RKO (cell line): Measurements from ENCODE around the gene TYW1B.
"Not testable (repeated sequence)": the region's sequence is repeated elsewhere in the genome, so short reads cannot be mapped to it uniquely, and the experiment has no call there.

Source experiments
- DNase-seq: peaks from one replicate; pipeline ENCODE4 v3.0.0-alpha.2; 2016; ENCODE audit warnings: low spot score

TYW1B gene

GRCh38 chr7:72700548-72700947 lies 127.5 kb downstream of the TYW1B start:
- not testable (repeated sequence) for DNase-seq

DNA sequence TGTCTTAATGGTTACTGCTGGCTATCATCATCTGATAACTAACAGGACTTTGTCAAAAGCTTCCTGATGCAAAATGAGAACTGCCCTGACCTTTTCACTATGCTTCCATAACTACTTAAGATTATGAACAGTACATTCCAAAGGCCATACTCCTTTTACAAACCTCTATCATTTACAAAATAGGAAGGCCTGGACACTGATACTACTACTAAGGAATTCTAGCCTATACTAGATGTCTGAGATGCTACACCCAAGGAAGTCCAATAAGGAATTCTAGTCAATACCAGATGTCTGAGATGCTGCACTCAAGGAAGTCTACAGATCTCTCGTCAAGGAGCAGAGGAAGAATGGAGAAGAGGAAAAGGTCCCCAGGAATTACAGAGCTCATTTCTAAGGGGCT lies 130.9 kb downstream of the TYW1B start:
- DNase-seq, result not testable (repeated sequence)

DNA sequence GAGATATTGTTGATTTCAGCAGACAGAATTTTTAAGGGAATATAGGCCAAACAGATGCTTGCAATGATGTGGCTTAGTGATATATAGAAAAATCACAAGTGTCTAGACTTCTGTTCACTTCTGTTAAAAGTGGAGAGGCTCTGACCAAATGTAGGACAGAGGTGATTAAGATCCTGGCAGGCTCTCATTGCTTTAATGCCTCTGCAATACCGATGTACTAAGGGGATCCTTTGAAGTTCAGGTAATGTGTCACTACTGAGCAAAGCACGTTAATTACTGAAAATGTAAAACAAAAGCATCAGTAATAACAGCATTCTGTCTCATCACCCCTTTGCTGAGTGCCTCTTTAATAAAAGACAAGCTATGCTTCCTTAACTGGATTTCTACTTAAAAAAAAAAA lies 131.4 kb downstream of the TYW1B start:
- not testable (repeated sequence) for DNase-seq

- DNase-seq, result not testable (repeated sequence)
Measured at GRCh38 chr7:72695482-72695881, 132.5 kb downstream of the TYW1B start.

DNA sequence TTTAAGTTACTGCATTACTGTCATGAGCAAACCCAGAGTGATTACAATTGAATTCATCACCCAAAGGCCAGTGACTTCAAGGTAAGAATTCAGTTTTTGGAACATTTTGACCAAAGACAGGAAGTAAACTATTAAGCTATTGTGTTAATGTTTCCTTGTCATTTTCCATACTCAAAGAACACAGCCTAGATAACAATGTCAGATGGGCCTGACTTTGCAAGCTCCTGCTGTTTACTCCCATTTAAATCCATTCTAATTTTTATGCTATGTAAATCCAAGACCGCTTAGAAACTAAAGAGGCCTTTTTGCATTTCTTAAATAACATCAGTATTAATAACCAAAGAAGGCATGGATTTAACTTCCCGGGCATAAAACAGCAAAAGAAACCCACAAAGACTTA lies 136.6 kb downstream of the TYW1B start:
- DNase-seq, result not testable (repeated sequence)

- DNase-seq, result not testable (repeated sequence)
Measured at GRCh38 chr7:72690177-72690576, 137.8 kb downstream of the TYW1B start.

- DNase-seq, result not testable (repeated sequence)
Measured at GRCh38 chr7:72689344-72689743, 138.7 kb downstream of the TYW1B start.

DNA sequence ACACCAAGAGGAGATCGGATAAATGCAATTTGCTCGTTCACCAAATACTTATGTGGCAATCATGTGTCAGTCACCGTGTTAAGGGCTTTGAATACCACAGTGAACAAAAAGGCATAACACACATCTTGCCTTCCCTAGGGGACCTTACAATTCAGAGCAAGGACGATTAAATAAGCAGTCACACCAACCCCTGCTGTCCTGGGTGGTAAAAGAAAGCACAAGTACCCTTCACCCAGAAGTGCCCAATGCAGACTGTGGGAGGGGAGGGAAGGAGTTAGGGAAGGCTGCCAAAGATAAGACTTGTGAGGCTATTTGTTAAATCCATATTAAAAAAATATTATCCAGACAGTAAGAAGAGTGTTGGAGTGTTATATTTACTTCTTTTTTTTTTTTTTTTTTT lies 146.8 kb downstream of the TYW1B start:
- DNase-seq, result not testable (repeated sequence)

DNA sequence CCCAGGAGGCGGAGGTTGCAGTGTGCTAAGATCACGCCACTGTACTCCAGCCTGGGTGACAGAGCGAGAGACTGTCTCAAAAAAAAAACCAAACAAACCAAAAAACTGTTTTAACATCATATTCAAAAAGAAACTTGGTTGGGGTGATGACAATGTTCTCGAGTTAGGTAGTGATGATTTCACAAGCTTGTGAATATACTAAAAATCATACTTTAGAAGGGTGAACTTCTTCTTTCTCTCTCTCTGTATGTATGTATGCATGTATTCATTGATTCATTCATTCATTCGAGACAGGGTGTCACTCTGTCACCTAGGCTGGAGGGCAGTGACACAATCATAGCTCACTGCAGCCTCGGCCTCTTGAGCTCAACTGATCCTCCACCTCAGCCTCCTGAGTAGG lies 151.1 kb downstream of the TYW1B start:
- DNase-seq, result not testable (repeated sequence)

DNA sequence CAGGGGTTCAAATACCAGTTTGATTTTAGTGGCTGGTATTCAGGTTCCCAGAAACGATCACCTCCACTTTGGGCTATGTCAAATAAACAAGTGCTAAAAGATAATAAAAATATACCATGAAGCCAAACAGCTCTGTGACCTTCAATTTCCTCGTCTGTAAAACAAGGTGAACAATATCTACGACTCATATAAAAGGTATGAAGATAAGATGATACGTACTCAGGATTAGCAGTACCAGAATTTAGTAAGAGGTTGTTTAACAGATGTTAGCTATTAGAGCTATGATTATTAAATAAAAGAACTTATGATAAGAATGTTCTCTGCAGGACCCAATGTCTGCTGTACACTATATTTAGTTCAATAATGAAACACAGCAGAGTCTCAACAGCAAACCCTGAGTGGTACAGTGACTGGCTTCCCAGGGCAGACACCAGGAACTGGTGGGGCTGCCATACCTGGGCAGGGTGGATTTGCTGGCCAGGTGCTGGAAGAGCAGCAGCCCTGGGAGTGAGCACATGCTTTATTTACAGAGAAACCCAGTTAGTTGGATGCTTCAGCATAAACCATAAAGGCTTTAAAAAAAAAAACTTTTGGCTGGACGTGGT lies 151.8 kb downstream of the TYW1B start:
- DNase-seq, result not testable (repeated sequence)

GRCh38 chr7:72675686-72676085 lies 152.3 kb downstream of the TYW1B start:
- not testable (repeated sequence) for DNase-seq

GRCh38 chr7:72674394-72674793 lies 153.6 kb downstream of the TYW1B start:
- no peak for DNase-seq

DNA sequence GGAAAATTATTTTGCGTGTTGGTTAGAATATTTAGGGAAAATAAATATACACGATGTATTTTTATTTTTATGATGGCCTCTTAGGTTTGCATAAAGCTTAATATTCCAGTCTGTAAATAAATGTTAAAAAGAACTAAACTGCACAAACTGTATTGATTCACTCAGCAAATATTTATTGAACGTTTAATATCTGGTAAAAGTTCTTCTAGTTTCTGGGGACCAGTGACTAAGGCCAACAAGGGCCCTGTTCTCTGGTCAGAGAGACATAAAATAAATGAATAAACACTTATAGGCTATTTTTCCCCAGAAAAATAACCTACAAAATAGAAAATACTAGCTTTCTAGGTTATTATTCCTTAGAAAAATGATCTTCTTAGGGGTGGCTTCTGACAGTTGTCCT lies 157.2 kb downstream of the TYW1B start:
- DNase-seq, result not testable (repeated sequence)

GRCh38 chr7:72668435-72668834 lies 159.6 kb downstream of the TYW1B start:
- DNase-seq, result not testable (repeated sequence)

- not testable (repeated sequence) for DNase-seq
Measured at GRCh38 chr7:72667049-72667448, 161.0 kb downstream of the TYW1B start.

DNA sequence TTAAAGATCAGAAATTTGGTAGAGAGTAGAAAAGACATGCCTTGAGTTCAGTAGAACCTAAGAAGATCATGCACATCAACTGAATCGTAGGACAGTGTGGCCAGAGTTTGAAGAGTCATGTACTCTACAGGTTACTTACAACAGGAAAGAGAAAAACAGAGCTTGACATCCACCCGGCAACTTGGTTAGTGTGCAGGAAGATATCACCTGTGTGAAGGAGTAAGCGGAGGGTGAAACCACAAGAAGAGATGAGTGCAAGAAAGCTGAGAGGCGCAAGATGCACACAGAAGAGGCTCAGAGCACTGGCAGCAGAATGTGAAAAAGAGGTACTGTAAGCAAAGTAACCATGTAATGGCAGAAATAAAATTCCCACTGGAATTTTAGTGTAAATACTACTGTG lies 179.4 kb downstream of the TYW1B start:
- not testable (repeated sequence) for DNase-seq

GRCh38 chr7:72643708-72644107 lies 184.3 kb downstream of the TYW1B start:
- DNase-seq, result not testable (repeated sequence)

GRCh38 chr7:72641485-72642248 lies 186.3 kb downstream of the TYW1B start:
- not testable (repeated sequence) for DNase-seq

DNA sequence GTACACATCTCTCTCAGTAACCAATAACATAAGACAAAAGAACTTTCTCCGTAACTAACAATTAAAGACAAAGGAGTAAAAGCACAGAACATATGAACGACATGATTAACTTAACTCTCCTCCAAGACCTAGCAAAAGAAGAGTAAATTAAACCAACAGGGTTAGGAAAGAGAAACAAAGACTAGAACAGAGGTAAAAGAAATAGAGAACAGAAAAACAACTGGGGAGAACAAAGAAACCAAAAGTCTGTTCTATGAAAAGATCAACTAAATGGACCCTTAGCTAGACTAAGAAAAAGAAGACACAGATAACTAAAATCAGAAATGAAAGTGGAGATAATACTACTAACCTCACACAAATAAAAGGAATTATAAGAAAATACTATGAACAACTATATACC lies 187.3 kb downstream of the TYW1B start:
- DNase-seq, result not testable (repeated sequence)

GRCh38 chr7:72635273-72635908 lies 192.6 kb downstream of the TYW1B start:
- not testable (repeated sequence) for DNase-seq

DNA sequence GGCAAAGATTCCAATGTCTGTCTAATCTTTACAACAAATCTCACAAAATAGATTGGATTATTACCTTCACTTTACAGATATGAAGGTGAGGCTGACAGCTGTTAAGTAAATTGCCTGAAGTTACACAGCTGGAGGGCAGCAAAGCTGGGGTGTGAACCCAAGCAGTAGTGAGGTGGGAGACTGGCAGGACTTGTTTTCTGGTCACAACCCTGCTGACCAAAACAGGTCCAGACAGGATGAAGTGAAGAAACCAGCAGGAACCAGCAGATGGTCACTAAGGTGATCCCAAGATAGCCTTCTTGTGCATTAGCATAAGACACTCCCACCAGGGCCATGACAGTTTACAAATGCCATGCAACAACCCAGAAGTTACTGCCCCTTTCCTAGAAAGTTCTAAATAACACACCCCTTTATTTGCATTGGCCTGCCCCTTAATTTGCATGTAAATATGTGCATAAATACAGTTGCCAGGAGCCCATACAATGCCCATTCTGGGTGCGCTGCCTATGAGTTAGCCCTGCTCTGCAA lies 195.2 kb downstream of the TYW1B start:
- DNase-seq, result peak; percentile 3

DNA sequence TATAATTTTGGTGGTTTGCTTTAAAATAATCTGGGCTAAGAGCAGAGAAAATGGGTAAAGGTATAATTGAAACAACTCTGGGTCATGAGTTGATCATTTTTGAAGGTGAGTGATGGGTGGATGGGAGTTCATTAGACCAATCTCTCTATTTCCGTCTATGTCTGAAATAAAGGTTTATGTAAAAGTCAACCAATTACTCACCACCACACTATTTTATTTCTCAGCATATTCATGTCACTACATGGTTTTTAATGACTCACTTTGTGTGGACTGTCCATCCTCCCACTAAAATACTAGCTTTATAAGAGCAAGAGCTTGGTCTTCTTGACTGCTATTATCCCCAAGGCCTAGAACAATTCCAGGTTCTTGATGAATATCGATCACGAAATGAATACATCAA lies 199.6 kb downstream of the TYW1B start:
- DNase-seq, result not testable (repeated sequence)
